ENCODE results near the gene PAM.

DNA sequence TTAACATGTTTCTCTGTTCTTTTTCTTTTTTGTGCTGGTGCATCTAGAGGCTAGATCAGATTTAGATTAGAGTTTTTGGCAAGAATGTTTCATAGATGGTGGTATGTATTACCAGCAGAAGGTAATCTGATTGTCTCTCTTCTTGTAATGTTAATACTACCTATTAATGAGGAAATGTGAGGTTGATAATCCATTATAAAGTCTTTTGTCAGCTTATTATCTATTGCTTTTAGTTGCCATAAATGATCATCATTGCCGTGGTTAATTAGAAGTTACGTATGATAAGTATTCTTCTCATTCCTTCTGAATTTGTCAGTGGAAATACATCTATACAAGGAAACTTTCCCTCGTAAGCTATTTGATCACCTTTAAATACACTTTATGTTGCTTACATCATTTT is 135.0 kb downstream of the PAM start:
- TF ChIP-seq, protein P1, sequence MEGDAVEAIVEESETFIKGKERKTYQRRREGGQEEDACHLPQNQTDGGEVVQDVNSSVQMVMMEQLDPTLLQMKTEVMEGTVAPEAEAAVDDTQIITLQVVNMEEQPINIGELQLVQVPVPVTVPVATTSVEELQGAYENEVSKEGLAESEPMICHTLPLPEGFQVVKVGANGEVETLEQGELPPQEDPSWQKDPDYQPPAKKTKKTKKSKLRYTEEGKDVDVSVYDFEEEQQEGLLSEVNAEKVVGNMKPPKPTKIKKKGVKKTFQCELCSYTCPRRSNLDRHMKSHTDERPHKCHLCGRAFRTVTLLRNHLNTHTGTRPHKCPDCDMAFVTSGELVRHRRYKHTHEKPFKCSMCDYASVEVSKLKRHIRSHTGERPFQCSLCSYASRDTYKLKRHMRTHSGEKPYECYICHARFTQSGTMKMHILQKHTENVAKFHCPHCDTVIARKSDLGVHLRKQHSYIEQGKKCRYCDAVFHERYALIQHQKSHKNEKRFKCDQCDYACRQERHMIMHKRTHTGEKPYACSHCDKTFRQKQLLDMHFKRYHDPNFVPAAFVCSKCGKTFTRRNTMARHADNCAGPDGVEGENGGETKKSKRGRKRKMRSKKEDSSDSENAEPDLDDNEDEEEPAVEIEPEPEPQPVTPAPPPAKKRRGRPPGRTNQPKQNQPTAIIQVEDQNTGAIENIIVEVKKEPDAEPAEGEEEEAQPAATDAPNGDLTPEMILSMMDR (IDR thresholded peaks at IDR 0.05) = no peak
- TF ChIP-seq POLR2A (IDR thresholded peaks at IDR 0.05) (no peak), POLR2AphosphoS5 (IDR thresholded peaks at IDR 0.05; ENCODE audit: insufficient read depth in 1 of 2, low read depth in 1 of 2) (no peak)
